GM18870 (cell line): ENCODE measurements around the gene CD53.
A peak's percentile ranks its signal among the peaks of the same experiment; 100 is the strongest.

Source experiments
- ATAC-seq: cut with Tn5 transposase; IDR thresholded peaks from one replicate; pipeline ENCODE4 v1.9.1; 2021; ENCODE audit warnings: moderate library complexity; ENCODE audit not compliant: unreplicated experiment

Gene CD53

DNA sequence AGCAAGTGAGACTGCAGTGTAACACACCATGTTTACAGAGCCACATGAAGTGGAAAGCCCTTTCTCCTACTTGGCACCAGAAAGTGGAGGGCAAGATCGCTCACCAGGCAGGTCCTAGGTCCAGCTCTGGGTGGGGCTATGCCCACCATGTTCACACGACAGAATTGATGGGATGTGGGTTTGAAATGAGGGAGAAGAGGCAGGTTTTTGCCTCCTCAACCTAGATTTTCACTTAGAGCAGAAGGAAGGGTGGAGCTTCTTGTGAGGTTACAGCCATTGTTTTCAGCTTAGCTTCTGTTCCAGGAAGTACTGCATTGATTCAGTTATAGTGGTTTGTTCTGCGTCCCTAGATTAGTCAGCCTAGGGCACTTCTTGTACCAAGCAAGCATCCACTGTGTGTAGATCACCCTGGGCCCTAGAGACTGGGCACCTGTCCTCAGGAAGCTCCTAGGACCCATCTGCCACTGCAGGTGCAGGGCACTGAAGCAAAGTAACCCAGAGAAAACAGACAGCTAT is 2.3 kb downstream of the CD53 start:
- peak; percentile 40 for ATAC-seq

DNA sequence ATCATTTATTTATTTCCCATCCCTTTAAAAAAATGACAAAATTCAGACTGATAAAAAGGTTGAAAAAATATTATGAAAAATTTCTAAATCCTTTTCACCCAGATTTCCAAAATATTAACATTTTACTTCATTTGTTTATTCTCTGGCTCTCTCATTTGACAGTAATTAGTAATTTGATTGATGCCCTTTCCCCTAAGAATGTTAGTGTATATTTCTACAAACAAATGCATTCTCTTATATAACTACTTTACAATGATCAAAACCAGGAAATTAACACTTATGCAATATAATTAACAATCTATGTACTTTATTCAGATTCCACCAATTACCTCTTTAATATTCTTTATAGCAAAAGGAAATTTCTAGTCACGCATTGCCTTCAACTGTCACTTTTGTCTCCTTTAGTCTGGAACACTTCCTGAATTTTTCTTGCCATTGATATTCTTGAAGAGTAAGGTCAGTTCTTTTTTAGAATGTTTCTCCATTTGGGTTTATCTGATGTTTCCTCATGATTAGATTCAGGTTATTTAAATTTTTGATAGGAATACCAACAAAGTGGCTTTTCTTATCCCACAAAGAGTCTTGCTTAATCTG is 3.9 kb downstream of the CD53 start:
- ATAC-seq, result no peak

DNA sequence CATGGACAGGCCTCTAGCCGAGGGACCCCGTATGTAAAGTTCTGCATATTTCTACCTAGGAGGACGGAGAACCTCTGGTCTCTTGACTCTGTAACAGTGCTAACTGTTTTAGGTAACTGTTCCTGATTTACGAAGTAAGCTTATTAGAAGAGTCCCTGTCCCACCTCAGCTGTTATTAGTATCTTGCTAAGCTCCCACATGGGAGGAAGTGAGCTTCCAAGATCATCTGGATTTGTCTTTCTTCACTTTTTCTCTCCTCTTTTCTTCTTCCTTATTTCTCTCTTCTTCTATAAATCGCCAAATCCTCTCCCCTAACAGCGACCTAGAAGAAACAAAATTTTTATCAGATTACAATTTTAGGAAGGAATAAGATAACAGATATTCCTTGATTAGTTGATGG is 4.4 kb downstream of the CD53 start:
- no peak for ATAC-seq

DNA sequence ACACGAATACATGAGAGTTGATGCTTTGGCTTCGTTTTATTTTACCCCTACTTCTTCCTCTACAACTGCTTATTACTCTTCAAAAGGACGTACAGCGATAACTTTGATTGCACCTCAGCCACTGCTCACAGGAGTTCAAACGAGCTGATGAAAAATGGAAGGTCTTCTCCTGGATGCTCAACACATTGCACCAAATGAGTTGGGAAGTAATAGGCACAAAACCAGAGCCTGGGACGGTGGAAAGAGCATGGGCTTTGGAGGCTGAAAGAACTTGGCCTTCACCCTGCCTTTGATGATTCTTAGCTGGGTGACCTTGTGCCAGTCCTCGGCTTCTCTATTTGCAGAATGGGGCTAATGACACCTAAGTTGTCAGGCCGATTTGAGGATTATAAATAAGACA is 4.8 kb downstream of the CD53 start:
- no peak for ATAC-seq

DNA sequence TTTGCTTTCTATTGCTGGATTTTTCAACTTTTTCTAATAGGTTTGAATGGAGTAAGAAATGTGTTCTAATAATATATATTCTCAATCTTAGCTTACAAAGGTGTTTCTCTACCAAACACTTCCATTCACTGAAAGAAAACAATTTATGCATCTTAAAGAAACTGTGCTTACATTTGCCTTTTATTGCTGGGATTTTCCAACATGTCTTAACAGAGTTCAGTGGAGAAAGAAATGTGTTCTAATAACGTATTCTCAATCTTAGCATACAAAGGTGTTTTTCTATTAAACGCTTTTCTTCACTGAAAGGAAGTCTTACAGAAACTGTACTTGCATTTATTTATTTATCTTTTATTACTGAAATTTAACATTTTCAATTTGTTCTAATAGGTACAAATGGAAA is 5.6 kb downstream of the CD53 start:
- no peak for ATAC-seq

DNA sequence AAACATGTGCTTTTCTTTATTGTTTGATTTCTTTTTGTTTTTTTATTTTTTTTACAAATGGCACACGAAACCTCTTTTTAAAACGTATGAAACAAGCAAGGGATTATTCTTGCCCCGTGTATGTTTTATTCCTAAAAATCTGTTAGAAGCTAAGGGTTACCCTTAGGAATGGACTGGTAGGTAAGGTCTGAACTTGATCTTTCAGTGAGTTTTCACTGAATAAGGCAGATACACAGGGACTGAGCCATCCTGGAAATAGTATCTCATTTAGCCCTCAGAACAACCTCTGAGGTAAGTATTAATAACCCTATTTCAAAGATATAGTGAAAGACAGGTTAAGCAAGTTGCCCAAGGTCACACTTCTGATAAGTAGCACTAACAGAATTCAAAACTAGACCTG is 6.0 kb downstream of the CD53 start:
- no peak for ATAC-seq

DNA sequence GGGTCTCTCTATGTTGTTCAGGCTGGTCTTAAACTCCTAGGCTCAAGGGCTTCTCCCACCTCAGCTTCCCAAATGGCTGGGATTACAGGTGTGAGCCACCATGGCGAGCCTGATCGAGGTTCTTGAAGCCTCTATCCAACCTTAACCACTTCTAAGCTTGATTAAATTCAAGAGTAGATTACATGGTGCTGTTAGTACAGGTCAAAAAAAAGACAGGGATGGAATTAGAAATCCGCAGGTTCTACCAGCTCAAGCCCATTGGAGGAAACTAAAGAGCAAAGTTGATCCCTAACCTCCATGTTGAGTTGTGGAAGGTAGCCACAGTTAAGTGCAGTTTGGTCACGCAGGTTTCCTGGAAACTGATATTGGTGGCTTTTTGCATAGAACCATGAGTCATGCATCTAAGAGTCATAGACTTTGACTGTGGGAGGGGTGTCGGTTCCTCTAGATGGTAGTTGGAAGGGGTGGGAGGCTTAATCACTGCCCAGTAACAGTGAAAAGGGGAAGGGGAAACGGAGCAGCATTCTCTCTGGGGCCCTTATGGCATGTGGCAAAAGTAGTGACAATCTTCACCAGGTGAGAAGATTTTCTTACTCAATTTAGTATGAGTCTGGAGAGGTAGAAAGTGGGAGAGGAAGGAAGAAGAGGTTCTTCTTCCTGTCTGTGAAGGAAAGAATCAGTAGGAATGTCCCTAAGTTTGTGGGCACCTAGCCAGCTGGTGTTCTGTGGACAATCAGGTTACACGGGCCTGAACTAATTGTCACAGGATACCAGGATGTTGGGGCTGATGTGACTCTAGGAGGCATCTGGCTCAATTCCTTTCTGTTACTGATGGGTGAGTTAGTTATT is 7.0 kb downstream of the CD53 start:
- ATAC-seq, result peak; percentile 39

DNA sequence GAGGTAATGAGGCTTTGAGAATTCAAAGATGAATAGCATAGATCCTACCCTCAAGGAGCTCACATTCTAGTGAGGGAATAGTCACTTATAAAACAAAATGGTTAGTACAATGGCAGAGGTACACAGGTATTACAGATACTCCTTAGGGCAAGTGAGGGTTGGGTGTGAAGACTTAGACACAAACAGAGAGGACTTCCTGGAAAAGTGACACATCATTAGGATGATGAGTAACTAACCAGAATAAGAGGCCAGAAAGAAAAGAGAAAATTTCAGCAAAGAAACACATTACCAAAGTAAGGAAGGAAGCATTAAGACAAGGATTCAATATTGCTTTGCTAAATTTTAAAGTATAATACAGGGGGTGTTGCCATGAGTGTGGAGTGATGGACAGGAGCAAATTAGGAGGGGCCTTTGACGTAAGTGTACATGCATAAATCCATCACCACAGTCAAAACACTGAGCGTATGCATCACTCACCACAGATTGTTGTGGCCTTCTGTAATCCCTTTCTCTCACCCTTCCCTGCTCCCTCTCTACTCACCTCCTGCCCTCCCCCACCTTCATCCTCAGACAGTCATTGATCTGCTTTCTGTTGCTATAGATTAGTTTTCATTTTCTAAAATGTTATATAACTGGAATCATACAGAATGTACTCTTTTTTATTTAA is 7.9 kb downstream of the CD53 start:
- no peak for ATAC-seq

DNA sequence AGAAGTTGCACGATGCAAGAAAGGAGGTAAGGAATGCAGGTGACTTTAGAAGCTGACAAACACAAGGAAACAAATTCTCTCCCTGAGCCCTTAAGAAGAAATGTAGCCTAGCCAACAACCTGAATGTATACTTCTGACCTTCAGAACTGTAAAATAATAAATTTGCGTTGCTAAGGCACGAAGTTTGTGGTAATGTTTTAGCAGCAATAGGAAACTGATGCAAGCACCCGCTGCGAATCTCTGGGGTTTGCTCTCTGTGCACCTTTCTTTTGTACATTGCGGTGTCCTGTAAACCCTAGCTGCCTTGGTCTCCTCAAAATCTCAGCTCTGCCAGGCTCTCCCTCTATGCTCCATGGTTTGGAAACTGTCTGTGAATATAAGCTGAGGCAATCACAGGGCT is 15.1 kb downstream of the CD53 start:
- ATAC-seq, result no peak

DNA sequence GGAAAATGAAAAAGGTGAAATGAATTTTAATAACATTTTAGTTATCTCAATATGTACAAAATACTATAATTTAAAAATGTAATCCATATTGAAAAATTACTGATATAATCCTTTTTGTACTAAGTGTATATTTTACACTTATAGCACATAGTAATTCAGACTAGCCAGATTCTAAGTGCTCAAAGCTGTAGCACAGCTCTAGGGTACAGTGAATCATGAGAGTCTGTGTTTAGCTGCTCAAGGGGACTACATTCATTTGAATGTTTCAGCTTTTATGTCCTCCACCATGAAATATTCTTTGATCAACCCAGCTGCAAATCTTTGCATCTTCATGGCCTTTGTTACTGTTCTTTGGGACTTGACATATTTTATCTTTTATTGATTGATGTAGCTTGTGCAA is 15.7 kb downstream of the CD53 start:
- ATAC-seq, result no peak

DNA sequence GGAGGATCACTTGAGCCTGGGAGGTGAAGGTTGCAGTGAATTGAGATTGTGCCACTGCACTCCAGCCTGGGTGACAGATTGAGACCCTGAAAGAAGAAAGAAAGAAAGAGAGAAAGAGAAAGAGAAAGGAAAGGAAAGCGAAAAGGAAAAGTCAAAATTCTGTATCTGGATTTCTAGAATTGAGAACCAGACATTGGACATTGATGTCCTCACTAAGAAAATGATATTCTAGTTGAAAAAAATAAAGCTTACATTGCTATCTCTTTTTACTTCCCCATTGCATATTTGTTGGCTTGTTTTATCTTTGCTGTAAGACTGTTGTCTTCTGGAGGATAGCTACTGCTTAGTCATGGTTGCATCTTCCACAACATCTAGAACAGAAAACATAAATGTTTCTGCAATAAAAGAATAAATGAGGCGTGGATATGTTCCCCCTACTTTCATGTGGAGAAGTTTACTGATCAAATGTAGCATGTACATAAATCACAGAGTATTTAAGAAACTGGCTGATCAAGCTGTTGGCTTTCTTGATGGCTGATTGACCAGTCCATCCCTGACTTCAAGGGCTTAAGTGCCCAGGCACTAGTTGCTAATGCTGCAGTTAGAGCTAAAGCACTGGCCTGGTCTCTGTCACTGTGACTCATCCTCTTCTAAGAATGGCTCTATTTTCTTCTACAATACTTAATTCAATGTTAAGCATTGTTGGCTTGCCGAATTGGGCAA is 17.7 kb downstream of the CD53 start:
- ATAC-seq, result no peak

DNA sequence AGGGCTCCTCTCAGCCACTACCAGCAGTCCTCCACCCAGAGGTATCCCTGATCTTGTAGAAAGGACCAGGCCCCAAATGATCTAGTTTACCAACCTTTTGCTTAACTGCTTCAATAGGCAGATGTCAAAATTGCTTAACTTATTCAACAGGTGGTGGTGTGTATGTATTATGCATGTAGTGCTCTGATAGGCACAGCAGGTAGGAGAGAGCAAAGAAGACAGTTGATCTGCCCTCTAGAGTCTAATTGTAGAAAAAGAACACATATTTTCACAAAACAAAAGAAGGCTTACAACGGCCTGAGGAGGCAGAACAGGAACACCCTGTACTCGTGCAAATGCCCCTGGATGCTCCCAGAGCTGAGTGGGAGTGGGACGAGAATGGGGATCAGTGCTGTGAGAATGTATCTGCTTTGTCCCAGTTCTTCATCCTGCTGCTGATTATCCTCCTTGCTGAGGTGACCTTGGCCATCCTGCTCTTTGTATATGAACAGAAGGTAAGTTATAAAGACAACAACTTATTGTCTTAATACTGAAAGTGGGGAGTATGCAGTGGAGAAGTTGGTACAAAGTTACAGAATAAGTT is 21.1 kb downstream of the CD53 start:
- no peak for ATAC-seq

DNA sequence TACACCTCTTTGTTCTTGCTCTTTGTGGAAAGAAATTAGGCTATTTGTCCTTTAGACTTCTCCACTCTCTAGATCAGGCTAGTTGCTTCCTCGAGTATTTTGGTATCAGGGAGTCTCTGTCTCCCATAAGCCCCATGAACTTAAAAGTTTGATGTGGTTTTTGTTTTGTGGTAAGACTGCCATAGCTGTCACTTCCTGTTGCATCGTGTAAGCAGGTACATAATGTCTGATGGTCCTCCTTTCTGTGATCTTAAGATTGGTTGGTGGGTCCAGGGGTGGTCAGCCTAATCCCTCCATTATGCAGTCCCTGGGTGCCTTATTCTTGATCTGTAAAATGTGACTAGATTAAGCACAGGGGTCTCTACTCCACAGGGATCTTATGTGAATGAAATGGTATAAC is 23.1 kb downstream of the CD53 start:
- no peak for ATAC-seq

DNA sequence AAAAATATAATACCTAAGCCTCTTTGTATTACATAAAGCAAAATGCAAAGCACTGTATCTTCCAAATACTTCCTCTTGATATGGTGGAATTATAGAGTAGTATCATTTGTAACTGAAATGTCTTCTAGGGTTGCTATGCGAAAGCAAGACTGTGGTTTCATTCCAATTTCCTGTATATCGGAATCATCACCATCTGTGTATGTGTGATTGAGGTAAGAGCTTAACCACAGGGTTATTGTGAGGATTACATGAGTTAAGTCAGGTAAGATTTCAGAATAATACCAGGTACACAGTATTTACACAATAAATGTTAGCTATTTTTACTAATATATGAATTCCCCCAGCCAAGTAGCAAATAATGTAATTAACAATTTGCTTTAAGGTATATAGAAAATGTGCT is 24.7 kb downstream of the CD53 start:
- no peak for ATAC-seq

DNA sequence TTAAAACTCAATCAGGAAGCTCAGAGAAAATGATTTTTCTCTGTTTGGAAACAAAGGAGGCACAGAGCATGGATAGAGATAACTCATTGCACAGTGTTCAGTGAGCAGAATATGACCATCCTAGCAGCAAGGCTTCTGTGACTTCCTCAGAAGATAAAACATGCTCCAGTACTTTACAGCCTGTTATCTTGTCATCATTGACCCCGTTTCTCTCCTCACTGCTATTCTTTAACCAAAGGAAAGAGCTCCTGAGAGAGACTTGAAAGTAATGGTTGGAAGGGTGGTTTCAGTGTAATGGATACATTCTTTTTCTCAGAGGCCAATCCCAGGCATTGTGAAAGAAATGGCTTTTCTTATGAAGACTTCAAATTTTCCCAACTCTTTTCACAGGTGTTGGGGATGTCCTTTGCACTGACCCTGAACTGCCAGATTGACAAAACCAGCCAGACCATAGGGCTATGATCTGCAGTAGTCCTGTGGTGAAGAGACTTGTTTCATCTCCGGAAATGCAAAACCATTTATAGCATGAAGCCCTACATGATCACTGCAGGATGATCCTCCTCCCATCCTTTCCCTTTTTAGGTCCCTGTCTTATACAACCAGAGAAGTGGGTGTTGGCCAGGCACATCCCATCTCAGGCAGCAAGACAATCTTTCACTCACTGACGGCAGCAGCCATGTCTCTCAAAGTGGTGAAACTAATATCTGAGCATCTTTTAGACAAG is 25.9 kb downstream of the CD53 start:
- ATAC-seq, result no peak

DNA sequence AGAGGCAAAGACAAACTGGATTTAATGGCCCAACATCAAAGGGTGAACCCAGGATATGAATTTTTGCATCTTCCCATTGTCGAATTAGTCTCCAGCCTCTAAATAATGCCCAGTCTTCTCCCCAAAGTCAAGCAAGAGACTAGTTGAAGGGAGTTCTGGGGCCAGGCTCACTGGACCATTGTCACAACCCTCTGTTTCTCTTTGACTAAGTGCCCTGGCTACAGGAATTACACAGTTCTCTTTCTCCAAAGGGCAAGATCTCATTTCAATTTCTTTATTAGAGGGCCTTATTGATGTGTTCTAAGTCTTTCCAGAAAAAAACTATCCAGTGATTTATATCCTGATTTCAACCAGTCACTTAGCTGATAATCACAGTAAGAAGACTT is 26.5 kb downstream of the CD53 start:
- no peak for ATAC-seq

DNA sequence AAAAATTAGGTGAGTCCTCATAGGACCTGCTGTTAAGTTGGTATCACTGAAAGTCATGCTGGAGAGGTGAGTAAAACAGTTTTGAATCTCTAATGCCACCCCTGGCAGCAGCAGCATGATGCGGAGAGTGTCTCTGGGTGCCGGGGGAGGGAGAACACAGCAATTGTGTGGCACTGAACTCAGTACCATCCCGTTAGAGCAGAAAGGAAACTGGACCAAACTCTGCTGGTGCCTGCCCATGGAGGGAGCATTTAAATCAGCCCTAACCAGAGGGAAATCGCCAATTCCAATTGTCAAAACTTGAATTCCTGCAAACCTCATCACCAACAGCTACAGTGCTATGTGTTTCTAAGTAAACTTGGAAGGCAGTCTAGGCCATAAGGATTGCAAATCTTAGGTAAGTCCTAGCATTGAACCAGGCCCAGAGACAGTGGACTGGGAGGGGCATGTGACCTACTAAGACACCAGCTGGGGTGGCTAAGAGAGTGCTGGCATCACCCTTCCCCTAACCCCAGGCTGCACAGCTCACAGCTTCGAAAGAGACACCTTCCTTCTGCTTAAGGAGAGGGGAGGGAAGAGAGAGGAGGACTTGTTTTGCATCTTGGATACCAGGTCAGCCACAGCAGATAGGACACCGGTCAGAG is 30.0 kb downstream of the CD53 start:
- no peak for ATAC-seq

DNA sequence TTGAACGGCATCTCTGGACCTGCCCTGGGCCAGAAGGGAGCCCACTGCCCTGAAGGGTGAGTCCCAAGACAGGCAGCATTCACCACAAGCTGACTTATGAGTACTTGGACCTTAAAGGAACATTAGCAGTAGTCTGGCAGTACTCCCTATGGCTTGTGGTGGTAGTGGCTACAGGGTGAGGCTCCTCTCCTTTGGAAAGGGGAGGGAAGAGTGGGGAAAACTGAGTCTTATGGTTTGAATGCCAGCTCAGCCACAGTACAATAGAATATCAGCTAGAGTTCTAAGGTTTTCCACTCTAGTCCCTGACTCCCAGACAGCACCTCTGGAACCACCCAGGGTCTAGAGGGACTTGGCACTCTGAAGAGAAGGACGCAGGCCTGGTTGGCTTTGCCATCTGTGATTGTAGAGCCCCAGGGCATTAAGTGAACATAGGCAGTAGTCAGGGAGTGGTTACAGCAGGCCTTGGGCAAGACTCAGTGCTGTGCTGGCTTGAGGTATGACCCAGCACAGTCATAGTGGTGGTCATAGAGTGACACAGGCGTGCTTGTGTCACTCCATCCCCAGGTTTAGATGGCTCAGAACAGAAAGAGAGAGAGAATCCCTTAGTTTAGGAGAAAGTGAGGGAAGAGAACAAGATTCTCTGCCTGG is 31.0 kb downstream of the CD53 start:
- ATAC-seq, result no peak

DNA sequence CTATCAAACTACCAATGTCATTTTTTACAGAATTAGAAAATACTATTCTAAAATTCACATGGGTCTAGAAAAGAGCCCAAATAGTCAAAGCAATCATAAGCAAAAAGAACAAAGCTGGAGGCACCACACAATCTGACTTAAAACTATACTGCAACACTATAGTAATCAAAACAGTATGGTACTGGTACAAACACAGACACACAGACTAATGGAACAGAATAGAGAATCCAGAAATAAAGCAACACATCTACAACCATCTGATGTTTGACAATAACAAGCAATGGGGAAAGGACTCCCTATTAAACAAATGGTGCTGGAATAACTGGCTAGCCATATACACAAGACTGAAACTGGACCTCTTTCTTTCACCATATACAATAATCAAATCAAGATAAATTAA is 39.8 kb downstream of the CD53 start:
- ATAC-seq, result no peak
